Measurements from ENCODE around the gene ADAMTS1.

ADAMTS1 gene

DNA sequence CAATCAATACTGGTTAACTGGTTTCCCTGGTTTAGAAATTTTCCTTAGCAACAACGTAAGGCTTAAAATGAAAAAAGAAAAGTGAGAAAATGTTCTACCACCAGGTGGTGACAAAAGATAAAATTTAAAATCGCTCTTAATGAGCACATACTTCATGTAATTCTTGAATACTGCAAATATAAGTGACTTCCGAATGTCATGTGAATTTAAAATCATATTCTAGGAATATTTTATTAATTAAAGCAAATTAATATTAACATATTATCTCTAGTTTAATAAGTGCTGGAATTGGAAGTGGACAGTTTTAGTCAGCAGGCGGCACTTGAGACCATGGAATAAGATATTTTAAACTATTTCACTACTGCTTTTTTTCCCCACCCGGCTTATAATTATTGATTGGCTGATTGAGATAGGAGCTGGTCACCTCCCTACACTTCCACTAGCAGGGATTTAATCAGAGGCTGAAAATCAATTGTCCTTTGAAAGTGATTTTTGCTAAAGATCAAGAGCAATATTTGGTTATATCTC, 5.0 kb upstream of the ADAMTS1 start:
- no peak overlapping the region for H3K4me3 ChIP-seq (ENCODE audit: low read length)
- no peak for DNase-seq (ENCODE audit: low read depth)
- TF ChIP-seq, protein P1, sequence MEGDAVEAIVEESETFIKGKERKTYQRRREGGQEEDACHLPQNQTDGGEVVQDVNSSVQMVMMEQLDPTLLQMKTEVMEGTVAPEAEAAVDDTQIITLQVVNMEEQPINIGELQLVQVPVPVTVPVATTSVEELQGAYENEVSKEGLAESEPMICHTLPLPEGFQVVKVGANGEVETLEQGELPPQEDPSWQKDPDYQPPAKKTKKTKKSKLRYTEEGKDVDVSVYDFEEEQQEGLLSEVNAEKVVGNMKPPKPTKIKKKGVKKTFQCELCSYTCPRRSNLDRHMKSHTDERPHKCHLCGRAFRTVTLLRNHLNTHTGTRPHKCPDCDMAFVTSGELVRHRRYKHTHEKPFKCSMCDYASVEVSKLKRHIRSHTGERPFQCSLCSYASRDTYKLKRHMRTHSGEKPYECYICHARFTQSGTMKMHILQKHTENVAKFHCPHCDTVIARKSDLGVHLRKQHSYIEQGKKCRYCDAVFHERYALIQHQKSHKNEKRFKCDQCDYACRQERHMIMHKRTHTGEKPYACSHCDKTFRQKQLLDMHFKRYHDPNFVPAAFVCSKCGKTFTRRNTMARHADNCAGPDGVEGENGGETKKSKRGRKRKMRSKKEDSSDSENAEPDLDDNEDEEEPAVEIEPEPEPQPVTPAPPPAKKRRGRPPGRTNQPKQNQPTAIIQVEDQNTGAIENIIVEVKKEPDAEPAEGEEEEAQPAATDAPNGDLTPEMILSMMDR (conservative IDR thresholded peaks at IDR 0.05; ENCODE audit: low read depth, low read length), result peak; percentile 46

DNA sequence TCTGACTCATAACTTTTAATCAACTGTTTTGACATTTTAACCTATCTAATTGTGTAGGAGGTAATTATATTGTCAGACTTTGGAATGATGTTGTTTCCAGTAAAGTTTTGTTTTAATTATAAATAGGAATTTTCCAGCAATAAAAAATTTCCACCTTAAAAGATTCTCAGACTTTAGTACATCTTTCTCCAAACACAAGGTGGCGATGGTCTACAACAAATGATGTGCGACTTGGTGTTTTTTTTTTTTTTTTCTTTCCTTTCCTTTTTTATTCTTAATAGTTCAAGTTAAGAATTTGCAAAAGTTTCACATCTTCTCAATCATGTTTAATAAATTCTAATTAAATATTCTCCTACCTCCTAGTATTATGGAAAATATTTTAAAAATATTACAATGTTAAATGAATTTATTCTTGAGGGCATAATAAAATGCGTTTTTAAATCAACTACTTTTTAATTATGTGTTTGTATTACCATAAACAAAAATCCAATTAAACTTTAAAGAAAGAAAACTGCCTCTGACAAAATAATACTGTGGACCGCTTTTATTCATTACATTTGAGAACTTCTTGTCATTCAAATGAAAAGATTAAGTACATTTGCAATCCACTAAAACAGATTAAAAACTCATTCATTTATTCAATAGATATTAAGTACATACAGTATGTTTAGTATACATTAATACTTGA, 4.4 kb upstream of the ADAMTS1 start:
- TF ChIP-seq, protein P1 (conservative IDR thresholded peaks at IDR 0.05; ENCODE audit: low read depth, low read length), result peak; percentile 57
- DNase-seq (ENCODE audit: low read depth), result no peak
- no peak overlapping the region for H3K4me3 ChIP-seq (ENCODE audit: low read length)

DNA sequence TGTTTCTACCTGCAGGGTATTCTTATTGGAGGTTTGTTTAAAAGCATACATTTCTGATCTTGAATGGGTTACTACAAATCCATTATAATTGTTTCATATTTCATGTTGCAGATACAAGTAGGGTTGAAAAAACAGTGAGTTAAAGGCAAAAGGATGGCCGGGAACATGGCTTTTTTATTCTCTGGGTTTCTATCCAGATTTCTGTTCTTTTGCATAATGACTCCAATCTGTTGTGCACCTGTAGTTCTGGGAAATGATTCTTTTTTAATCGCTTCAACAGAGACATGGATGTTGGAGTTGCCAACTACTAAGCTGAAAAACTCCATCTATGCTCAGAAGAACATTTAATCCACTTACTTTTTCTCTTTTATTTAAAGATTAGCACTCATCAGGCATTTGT, 2.7 kb upstream of the ADAMTS1 start:
- TF ChIP-seq, protein P1 (conservative IDR thresholded peaks at IDR 0.05; ENCODE audit: low read depth, low read length), result no peak
- DNase-seq (ENCODE audit: low read depth), result no peak
- H3K4me3 ChIP-seq (ENCODE audit: low read length), result no peak overlapping the region

DNA sequence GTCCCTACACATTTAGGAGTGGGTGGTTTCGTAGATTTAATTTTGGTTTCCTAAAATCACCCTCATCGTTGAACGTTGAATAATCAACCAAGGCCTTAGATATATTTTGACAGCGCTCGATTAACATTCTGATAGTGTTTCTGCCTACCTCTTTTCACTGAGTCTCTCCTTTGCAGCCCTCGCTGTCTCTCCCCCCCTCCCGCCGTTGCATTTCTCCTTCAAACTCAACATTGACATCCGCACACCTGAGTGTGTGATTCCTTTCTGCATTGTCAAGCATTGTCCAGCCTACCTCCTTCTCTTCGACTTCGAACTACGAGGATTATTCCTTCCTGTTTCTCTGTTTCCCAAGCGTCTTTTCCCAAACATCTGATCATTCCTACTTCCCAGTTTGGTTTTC, 1.8 kb upstream of the ADAMTS1 start:
- no peak for DNase-seq (ENCODE audit: low read depth)

DNA sequence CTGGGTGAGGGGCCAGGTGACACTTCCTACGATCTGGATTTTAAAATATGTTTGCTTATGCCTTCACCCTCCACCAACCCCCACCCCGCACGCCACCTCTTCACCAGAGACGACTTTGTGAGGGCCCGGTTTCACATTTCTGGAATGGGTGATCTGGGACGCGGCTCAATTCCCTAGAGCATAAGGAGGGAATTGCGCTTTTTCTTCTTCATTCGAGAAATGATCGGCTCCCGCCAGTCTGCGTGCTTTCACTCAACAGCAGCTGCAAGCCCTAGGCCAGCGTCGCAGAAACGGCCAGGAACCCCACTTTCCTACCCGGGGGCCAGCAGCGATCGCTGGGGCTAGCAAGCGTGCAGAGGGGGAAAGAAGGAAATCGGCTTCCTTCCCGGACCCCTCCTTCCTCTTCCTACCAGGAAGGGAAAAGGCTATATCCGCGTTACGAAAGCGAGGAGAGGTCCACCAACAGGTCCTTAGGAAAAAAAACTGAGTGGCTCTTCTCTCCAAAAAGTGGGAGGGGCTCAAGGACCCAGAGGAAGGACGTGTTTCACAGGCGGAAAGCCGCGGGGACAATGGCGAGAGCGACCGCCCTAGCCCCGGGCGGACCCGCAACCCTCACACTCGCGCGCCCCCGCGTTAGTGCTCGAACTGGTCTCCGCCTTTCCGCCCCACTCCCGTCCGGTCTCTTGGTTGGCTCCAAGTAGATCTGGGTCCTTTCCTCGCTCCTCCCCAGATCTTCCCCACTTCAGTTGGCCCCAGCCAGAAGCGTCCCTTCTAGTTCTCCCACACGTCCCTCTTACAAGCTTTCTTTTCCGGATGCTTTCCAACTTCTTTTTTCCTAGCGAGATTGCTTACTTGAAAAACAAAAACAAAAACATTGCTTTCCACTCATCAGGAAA, 1.1 kb upstream of the ADAMTS1 start:
- DNase-seq (ENCODE audit: low read depth), result no peak
- peak overlapping the region; percentile 74 for H3K4me3 ChIP-seq (ENCODE audit: low read length)
- TF ChIP-seq, protein P1 (conservative IDR thresholded peaks at IDR 0.05; ENCODE audit: low read depth, low read length), result peak; percentile 30

More for the DNA sequence above, 1.8 kb upstream of the ADAMTS1 start:
- peak overlapping the region; percentile 74 for H3K4me3 ChIP-seq (ENCODE audit: low read length)
- TF ChIP-seq, protein P1 (conservative IDR thresholded peaks at IDR 0.05; ENCODE audit: low read depth, low read length), result no peak

DNA sequence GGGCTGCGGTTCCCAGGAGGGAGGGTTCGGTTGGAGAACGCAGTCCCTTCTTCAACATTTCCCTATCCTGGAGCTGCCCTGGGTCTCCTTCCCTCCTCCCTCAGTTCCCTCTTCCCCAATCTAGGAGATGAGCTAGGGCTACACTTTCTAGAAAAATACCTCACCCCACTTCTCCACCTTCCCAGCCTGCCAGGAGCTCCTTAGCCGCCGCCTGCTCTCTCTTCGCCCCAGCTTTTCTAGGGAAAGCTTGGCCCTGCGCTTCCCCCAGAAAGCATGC, 488 bp upstream of the ADAMTS1 start:
- peak overlapping the region; percentile 74 for H3K4me3 ChIP-seq (ENCODE audit: low read length)
- DNase-seq (ENCODE audit: low read depth), result no peak
- TF ChIP-seq, protein P1 (conservative IDR thresholded peaks at IDR 0.05; ENCODE audit: low read depth, low read length), result no peak

Measured in retinal pigment epithelial cell (primary cell).